Amniotic stem cell (primary cell): ENCODE data around the gene DMRTB1.

Source experiments
- DNase-seq: peaks from one replicate; lab custom pipeline; 2025; lab: John Stamatoyannopoulos, UW

DMRTB1 gene

DNA sequence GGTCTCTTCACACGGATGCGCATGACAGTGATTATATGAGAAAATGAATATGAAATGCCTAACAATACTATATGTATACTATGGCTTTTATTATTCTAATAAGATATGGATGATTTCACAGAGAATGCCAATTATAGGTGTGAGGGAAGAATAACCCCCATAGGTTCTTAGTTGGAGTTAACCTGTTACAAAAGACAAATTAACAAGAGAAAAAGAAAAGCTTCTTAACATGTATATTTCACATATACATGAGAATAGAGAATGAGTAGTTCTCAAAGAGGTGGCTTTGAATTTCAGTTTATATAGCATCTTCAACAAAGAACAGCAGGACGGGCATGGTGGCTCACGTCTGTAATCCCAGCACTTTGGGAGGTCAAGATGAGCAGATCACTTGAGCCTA lies 24.0 kb upstream of the DMRTB1 start:
- no peak for DNase-seq

DNA sequence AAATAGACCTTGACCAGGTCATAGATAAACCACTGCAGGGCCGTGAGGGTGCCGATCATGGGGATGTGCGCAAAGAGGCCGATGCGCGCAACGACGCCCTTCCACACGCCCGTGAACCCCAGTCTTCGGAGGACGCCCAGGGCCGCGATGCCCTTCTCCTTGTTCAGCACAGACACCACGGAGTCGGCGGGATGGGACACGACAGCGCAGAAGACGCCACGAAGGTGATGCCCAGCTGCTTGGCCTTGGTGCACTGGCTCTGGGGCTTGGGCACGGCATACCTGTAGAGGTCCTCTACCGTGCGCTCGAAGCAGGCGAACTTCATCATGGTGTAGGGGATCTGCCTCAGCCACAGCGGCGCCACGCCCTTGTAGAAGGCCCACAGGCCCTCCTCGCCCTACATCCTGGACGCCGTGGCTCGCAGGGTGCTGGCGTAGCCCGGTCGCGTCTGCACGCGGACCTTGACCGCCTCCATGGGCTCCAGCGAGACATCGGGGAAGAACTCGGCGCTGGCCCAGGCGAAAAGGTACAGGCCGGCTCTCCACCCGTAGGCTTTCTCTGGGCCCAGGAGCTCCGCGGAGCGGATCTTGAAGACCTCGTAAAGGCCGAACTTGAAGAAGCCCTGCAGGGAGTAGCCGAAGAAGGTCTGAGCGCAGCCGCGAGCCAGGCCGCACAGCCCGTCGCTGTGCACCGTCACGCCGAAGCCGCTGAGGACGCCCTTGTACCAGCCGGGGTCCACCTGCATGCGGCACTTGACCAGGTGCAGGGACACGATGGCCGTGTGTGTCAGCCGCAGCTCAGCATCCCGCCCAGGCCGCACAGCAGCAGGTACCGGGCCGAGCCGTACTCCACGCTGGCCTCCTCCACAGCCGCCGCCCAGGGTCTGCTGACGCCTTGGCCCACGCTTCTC lies 20.5 kb upstream of the DMRTB1 start:
- DNase-seq, result no peak

DNA sequence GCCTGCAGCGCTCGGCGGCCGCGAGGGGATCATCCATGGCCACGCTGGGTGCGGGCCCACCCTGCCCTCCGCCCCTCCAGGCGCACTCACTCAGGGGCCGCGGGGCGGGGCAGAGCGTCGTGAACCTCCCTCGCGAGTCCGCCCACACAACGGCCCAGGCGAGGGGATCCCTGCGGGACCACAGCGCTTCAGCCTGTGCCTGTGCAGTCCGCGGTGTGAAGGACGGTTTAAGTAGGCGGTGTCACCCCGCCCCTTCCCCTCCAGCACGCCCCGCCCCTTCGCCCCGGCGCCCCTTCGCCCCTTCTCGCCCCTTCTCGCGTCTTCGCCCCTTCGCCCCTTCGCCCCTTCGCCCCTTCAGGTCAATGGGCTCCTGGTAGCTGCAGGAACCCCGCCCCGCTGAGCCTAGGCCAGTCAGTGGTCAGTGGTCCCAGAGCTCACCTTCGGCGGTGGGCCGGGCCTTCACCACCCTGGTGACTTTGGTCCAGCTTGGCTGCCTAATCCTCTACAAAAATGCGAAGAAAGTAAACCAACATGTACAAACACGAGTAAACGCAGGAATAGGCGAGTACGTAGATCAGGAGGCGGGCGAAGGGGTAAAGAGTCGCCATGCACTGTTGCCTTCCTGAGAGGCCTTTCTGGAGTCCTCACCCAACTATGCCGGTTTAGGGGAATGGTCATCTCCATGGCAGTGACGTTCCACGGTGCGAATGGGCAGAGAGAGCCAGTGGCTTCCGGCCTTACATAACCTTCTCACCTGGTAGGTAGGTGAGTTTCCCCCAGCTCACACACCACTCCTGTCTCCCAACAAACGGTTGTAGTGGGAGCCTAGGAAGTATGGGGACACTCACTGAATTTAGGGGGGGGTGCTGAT lies 19.6 kb upstream of the DMRTB1 start:
- no peak for DNase-seq

DNA sequence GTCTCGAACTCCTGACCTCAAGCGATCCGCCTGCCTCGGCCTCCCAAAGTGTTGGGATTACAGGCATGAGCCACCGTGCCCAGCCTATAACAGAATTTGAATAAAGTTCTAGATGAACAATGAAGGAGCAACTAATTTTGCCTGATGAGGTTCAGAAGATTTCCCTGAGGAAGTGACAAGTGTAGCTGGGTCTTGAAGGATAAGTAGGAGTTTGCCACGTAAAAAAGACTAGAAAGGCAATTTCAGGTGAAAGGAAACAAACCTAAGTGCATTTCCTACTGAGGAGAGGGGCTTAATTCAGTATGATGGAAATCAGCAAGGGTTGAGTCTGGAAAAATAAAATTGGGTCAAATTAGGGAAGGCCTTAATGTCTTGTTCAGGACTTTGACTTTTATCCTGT lies 18.6 kb upstream of the DMRTB1 start:
- DNase-seq, result no peak

DNA sequence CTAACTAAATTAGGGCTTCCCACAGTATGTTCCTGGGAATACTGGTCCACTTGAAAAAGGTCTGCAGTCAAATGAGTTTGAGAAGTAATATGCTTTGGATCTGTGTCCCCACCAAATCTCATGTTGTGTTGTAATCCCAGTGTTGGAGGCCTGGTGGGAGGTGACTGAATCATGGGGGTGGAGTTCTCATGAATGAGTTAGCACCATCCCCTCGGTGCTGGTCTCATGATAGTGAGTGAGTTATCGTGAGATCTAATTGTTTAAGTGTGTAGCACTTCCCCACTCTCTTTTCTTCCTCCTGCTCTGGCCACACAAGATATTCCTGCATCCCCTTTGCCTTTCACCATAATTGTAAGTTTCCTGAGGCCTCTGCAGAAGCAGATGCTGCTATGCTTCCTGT lies 16.9 kb upstream of the DMRTB1 start:
- no peak for DNase-seq

DNA sequence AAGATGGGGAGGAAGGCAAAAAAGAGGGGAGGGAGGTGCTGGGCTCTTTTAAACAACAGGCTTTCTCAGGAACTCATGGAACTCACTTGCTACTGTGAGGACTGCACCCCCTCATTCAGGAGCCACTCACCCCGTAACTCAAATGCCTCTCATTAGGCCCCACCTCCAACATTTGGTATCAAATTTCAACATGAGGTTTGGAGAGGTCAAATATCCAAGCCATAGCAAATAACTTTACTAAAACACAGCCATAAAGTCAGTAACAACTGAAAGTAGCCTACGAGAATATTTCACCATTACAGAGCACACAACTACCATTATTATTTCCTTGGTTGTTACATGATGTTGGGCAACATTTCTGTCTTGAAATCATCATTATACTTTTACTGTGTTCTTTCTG lies 13.1 kb upstream of the DMRTB1 start:
- no peak for DNase-seq

DNA sequence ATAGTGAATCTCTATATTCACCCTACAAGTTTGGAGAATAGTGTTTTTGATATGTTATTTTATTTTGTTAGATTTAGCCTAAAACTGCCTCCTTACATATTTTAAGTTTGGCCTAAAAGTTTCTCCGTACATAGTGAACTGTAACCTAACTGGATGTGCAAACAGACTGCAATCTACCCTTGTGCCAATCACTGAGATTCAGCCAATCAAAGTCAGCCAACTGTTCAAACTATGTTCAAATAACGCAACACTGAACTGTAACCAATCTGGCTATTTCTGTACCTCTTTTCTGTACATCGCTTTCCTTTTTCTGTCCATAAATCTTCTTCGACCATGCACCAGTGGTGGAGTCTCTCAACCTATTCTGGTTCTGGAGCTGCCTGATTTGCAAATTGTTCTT lies 11.8 kb upstream of the DMRTB1 start:
- DNase-seq, result no peak

DNA sequence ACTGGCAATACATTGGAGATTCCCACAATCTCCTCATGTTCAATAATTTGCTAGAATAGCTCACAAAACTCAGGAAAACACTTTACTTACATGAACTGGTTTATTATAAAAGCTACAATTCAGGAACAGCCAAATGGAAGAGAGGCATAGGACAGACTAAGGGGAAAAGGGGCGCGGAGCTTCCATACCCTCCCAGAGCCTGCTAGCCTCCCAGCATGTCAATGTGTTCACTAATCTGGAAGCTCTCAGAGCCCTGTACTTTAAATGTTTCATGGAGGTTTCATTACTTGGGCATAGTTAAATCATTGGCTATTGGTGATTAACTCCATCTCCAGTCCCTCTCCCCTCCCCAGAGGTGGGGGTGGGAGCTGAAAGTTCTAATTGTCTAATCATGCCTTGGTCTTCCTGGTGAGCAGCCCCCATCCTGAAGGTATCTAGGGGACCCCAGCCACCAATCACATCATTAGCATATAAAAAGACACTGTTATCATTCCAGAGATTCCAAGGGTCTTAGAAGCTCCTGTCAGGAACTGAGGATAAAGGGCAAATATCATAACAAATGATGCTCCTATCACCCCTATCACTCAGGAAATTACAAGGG lies 10.9 kb upstream of the DMRTB1 start:
- DNase-seq, result no peak

DNA sequence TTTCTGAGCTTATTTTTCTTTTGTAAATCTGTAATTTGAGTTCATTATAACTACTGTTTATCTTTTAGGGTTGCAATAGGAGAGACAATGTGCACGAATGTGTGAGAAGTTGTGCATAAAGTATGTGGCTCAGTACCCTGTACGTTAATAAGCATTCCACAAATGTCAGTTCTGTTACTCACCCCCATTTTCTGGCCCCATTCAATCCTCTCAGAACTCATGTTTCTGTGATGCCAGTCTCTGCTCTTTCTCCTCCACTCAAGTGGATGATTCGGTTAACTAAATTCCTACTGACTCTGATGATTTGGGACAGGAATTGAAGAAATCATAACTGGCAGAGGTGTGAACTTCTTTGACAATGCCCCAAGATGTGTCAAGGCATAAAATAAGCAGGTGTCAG lies 10.2 kb upstream of the DMRTB1 start:
- no peak for DNase-seq

DNA sequence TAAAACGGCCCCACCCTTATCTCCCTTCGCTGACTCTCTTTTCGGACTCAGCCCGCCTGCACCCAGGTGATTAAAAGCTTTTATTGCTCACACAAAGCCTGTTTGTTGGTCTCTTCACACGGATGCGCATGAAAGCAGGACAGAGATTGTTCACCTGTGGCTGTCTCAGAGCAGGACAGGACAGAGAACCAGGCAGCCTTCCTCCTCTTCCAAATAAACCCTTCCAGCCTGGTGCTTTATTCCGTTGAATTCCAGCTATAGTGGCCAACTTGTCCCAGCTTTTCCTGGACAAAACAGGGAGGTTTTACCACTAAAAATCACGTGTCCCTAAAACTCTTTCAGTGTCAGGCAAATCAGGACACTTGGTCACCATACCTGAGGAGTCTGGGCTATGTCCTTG lies 9.5 kb upstream of the DMRTB1 start:
- DNase-seq, result no peak

DNA sequence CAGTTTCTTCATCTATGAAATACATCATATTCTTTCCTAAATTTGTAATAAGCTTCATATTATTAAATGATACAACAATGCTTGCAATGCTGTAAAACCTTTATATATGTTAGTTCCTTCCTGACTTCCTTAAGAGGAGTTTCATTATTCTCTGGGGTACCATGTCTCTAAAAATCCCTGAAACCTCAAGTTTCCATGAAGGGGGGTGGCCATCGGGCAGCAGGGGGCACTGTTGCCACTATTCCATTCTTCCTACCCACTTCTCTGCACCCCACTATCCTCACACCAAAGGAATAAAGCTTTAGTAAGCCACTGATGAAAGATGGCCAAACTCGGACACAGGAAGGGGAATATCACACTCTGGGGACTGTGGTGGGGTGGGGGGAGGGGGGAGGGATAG lies 9.0 kb upstream of the DMRTB1 start:
- no peak for DNase-seq

DNA sequence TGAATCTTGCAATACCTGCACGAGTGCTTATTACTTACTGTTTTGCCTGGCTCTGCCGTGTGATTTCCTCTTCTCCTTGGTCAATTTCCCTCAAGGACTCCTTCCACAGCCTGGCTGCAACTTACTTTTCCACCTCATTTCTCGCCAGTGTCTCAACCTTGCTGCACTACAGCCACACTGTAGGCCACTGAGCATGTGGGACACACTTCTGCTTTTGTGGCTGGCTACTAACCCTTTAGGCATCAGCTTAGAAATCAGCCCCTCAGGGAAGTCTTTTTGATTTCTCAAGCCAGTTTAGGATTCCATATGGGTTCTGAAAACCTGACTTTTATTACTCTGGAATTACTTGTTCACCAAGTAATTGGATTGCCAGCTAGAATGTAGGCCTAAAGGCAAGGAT lies 5.2 kb upstream of the DMRTB1 start:
- DNase-seq, result no peak

DNA sequence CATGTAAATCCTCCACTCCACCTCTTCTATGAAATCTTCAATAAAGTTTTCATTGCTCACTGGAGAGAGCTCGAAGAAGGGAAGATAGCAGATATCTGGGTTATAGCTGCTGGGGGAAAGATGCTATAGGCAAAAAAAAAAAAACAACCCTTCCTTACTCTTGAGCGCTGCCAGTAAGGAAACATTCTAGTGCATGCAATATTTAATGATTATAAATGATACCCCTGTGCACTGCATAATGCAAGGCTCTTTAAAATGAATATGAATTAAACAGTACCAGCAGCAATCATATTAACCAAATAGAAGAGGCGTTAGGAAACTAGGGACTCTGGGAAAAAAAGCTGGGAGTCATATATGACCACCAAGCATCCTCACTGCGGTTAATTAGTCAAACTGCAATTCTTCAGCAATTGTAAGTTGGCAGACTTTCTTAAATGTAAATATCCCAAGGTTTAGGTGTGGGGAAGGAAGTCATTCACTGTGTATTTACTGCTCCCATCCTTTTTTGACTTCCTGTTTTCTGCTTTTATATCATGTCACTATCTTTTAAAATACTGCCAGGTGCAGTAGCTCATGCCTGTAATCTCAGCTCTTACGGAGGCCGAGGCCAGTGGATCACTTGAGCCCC lies 3.7 kb upstream of the DMRTB1 start:
- DNase-seq, result no peak

DNA sequence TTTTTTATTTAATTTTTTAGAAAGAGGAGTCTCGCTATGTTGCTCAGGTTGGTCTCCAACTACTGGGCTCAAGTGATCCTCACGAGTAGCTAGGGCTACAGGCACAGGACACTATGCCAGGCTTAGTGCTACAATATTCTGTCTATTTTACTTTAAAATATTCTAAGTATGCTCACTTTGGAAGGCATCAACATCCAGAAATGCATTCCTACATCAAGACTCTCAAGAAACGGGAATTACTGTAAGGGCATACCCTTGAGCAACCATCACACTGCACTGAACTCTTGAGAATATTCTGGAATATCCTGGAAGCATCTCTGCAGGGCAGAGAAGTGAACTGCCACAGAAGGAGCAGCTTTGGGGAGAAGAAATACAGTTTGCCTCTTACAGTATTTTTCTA lies 565 bp upstream of the DMRTB1 start:
- DNase-seq, result no peak

DNA sequence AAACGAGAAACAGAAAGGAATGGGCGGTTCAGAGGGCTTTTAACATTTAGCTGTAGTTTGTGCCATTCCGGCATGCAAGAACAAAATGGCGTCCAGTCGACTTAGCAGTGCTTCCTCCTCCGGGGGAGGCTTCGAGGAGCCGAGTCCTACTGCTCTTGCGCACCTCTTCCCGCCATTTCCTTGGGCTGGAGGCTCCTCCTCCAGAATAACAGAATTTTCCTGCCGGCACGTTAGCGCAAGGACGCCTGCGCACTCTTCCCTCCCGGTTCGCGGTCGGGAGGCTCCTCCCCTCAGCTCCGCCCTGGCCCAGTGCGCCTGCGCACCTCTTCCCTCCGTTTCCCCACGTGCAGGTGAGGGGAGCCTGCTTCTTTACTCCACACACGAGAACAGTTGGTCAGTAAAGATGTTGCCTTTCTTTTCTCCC lies 1.0 kb downstream of the DMRTB1 start:
- no peak for DNase-seq

DNA sequence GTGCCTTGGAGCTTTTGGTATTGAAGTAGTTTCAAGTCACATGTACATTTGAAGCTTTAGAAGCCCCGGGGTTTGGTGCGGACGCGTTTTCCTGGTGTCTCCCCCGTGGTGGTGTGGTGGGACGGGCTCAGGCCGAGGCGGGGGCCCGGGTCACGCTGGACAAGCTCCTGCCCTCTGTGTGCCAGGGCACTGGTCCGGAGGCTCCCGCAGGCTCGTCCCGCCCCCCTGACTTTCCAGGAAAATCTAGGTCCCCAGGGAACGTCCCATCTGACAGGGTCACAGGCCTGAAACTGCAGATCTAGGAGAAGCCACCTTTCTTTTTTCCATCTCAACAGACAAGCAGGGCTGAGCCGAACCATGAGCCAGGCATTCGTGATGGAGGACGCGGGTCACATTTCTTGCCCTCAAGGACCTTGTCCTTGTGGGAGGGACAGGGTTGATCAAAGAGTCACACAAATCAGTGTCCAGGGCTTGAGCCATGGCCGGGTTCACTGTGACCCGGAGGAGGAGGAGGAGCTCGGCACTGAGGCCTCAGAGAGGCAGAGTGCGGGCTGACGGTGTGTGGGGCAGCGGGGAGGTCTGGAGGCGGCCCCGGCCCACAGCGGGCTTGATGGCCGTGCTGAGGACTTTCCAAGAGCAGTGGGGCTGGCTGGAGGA lies 1.6 kb downstream of the DMRTB1 start:
- no peak for DNase-seq

DNA sequence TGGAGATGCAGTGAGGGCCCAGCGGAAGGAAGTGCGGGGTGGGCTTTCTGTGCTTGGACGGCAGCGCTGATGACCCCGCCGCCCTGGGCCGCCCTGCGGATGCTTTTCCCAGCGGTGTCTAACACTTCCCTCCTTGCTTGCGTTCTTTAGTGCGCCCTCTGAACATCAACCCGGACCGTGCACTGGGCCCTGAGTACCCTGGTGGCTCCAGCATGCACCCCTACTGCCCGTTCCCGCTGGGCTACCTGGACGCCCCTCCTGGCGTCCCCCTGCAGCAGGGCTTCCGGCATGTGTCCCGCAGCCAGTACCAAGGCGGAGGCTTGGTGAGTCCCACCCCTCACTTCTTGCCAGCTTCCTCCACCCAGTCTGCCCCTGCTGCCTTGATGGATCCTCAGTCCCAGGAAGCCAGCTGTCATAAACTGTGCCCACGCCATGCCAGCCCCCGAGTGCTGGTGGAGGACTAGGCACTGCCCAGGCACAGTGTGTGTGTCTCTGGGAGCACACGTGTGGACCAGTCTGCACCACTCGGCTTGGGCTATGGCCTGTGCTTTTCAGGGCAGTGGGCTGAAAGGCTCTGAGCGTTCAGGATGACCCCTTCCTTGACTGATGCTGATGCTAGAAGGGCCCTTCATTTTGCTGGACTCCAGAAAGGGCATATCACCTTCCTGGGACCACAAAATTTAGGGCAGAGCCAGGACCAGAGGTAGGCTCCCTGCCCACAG lies 2.3 kb downstream of the DMRTB1 start:
- no peak for DNase-seq

DNA sequence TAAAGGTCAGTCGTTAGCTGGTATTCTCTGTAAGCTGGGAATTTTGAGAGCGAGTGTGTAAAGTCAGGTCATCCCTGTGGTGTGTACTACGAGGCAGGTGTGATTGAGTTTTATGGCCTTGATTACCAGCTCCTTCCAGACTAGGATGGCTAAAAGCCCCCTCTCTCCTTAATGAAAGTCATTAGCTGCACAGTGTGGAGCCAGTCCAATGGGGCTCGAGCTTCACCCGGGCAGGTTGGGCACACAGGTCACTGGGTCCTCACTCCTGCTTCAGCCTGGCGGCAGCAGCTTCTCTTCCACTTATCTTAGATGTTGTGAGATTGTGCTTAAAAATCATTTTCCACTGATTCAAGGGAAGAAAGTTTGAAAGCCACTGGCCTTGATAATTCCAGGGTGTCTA lies 3.0 kb downstream of the DMRTB1 start:
- DNase-seq, result no peak

DNA sequence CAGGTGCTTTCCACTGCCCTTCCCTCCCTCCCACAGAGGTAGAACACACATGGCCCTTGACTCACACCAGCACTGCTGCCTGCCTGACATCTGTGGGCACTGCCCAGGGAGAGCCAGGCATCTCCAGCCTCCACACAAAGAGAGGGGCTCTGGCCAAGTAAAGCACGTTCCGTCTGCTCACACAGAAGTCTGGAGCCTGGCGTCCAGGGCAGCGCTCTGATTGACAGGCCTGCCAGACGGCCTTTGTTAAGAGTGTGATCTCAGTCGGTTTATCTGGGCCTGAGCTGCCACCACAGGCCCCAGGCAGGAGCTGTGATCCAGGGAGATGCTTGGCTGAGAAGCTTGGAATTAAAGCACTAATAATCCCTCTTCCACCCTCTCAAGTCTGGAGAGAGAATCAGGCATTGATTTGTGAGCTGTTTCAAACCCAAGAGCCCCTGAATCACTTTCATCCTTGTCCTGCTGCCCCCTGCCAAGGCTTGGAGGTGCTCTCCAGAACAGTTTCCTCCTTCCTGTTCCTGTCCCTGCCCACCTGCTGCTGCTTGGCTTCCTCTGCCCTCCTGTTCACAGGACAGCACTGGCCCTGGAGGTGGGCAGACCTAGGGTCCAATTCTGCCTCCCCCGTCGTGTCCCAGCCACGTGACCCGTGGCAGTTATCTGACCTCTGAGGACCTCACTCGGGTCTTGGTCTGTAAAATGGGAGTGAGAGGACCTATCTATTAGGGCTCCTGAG lies 3.7 kb downstream of the DMRTB1 start:
- DNase-seq, result no peak
